K562 (cell line): ENCODE results near the gene CYB5R3. TPM values are rescaled to one million over a fixed set of nuclear protein-coding genes. Genes with fewer than 3 reads are reported as not detected.

Source experiments
- ATF7 ChIP-seq: fragments of 450-650 bp; IDR thresholded peaks from 2 replicates; pipeline ENCODE4 v1.7.1; 2014; ENCODE audit warnings: mild to moderate bottlenecking, moderate library complexity
- BDP1 ChIP-seq: IDR thresholded peaks from 3 replicates; pipeline ENCODE4 v1.6.1; 2011; ENCODE audit not compliant: insufficient read length, insufficient read depth
- CBFA2T2 ChIP-seq: fragments of 450-650 bp; conservative IDR thresholded peaks from 2 replicates; pipeline ENCODE4 v1.6.1; 2017; ENCODE audit warnings: mild to moderate bottlenecking
- CBX2 ChIP-seq: fragments of 200-600 bp; sonication (generic); IDR thresholded peaks from one replicate; pipeline ENCODE4 v1.6.1; 2012; ENCODE audit warnings: mild to moderate bottlenecking, low read length, inconsistent platforms; ENCODE audit not compliant: insufficient read depth, poor library complexity, severe bottlenecking
- DACH1 ChIP-seq: fragments of 450-650 bp; IDR thresholded peaks from 2 replicates; pipeline ENCODE4 v1.6.1; 2018; ENCODE audit not compliant: partially characterized antibody
- EHMT2 ChIP-seq: fragments of 450-650 bp; IDR thresholded peaks from 2 replicates; pipeline ENCODE4 v1.6.1; 2018; ENCODE audit warnings: antibody characterized with exemption
- HDGF ChIP-seq: fragments of 450-650 bp; IDR thresholded peaks from 2 replicates; pipeline ENCODE4 v1.6.1; 2016
- HINFP ChIP-seq: fragments of 450-650 bp; conservative IDR thresholded peaks from 2 replicates; pipeline ENCODE4 v1.6.1; 2016; ENCODE audit warnings: missing genetic modification characterization, low read depth, mild to moderate bottlenecking, control low read depth, missing compliant biosample characterization
- ILF3 ChIP-seq: fragments of 450-650 bp; IDR thresholded peaks from 2 replicates; pipeline ENCODE4 v1.6.1; 2018; ENCODE audit warnings: antibody characterized with exemption, mild to moderate bottlenecking, moderate library complexity, borderline replicate concordance
- MAFF ChIP-seq: IDR thresholded peaks from 2 replicates; pipeline ENCODE4 v1.6.1; 2012; ENCODE audit warnings: low read length, improper control_type of control experiment
- MEF2D ChIP-seq: conservative IDR thresholded peaks from 2 replicates; pipeline ENCODE4 v1.6.1; 2016; ENCODE audit warnings: low read depth, missing genetic modification characterization, missing compliant biosample characterization
- NFIX ChIP-seq: fragments of 250-450 bp; sonication (Bioruptor Pico); IDR thresholded peaks from 2 replicates; pipeline ENCODE4 v1.4.0; 2020; ENCODE audit warnings: low read depth, mild to moderate bottlenecking, moderate library complexity
- NUFIP1 ChIP-seq: fragments of 450-650 bp; IDR thresholded peaks from 2 replicates; pipeline ENCODE4 v1.6.1; 2018; ENCODE audit not compliant: partially characterized antibody
- POLR2AphosphoS5 ChIP-seq: IDR thresholded peaks from 2 replicates; pipeline ENCODE4 v1.6.1; 2011; ENCODE audit warnings: mild to moderate bottlenecking, low read depth, low read length, moderate library complexity; ENCODE audit not compliant: control insufficient read depth, insufficient read depth
- RB1 ChIP-seq: fragments of 450-650 bp; IDR thresholded peaks from 2 replicates; pipeline ENCODE4 v1.6.1; 2017; ENCODE audit warnings: low read depth, mild to moderate bottlenecking
- SNIP1 ChIP-seq: fragments of 450-650 bp; IDR thresholded peaks from 2 replicates; pipeline ENCODE4 v1.7.1; 2017; ENCODE audit warnings: low read depth, mild to moderate bottlenecking
- SP1 ChIP-seq: sonication (generic); formaldehyde crosslinking; IDR thresholded peaks from 2 replicates; pipeline ENCODE4 v1.8.1; 2022; ENCODE audit warnings: mild to moderate bottlenecking, missing genetic modification reagents
- STAG1 ChIP-seq: sonication (generic); formaldehyde crosslinking; IDR thresholded peaks from 2 replicates; pipeline ENCODE4 v1.5.0; 2020; ENCODE audit warnings: missing genetic modification reagents, borderline replicate concordance
- TEAD1 ChIP-seq, 2 experiments: fragments of 450-650 bp in 1 of 2; sonication (generic) in 1 of 2; formaldehyde crosslinking; IDR thresholded peaks; 2 replicates each; pipeline versions ENCODE4 v1.4.0 to v1.8.0; 2020 to 2022; ENCODE audit warnings: mild to moderate bottlenecking in 2 of 2, missing genetic modification reagents in 1 of 2
- YBX1 ChIP-seq: fragments of 450-650 bp; IDR thresholded peaks from 2 replicates; pipeline ENCODE4 v1.7.1; 2016; ENCODE audit warnings: mild to moderate bottlenecking
- ZBTB5 ChIP-seq: fragments of 450-650 bp; IDR thresholded peaks from 2 replicates; pipeline ENCODE4 v1.6.1; 2017; ENCODE audit warnings: antibody characterized with exemption
- ZNF232 ChIP-seq: sonication (generic); formaldehyde crosslinking; IDR thresholded peaks from 2 replicates; pipeline ENCODE4 v1.8.0; 2022; ENCODE audit warnings: mild to moderate bottlenecking, missing genetic modification reagents
- ZNF24 ChIP-seq: fragments of 450-650 bp; IDR thresholded peaks from 2 replicates; pipeline ENCODE4 v1.6.1; 2016
- ZNF277 ChIP-seq: fragments of 250-450 bp; sonication (Bioruptor Pico); IDR thresholded peaks from 2 replicates; pipeline ENCODE4 v1.8.0; 2022; ENCODE audit warnings: inconsistent platforms, mild to moderate bottlenecking, moderate library complexity, borderline replicate concordance
- ZNF384 ChIP-seq: IDR thresholded peaks from 2 replicates; pipeline ENCODE4 v1.6.1; 2012; ENCODE audit warnings: low read depth, low read length, improper control_type of control experiment
- ZNF766 ChIP-seq: fragments of 200-800 bp; sonication (Bioruptor generic); conservative IDR thresholded peaks from 2 replicates; pipeline ENCODE4 v1.6.1; 2016; ENCODE audit warnings: missing genetic modification characterization, missing compliant biosample characterization
- polyA plus RNA-seq, 8 experiments: library from polyadenylated mRNA; depleted of rRNA in 4 of 8; stranded (reverse) in 5 of 8; unstranded in 3 of 8; fragments of >200 nt; fragmentation: Nextera tagmentation in 2 of 8; fragmentation: Illumina TruSeq in 1 of 8; extraction: Ambion mirVana in 2 of 8; extraction: Trizol in 1 of 8; gene quantifications; 2 replicates each; pipeline versions ENCODE4 v1.2.1 to v1.2.3, GENCODE V29; 2011 to 2014; ENCODE audit warnings: inconsistent platforms in 1 of 8, missing spikeins in 1 of 8
- total RNA-seq, 7 experiments: library from RNA; depleted of rRNA in 6 of 7; stranded (reverse); fragments of >200 nt in 6 of 7; fragmentation: Illumina TruSeq in 2 of 7; extraction: Trizol in 2 of 7; gene quantifications; 2 replicates each; pipeline versions ENCODE4 v1.2.1 to v1.2.3, GENCODE V29; 2011 to 2021; ENCODE audit warnings: low replicate concordance in 1 of 7

The CYB5R3 gene
- total and polyA plus RNA-seq, 9 of the 15 experiments (the other 6 are each of a cell fraction or from before 2014, with no cell fraction given), result 1.4 to 66.8 (median 23.4) TPM

- TF ChIP-seq BDP1 (no peak), STAG1 (CRISPR knock-in tag) (no peak), ZNF277 (CRISPR knock-in tag) (no peak), RB1 (peak; percentile 73), HDGF (no peak), ILF3 (peak; percentile 98), MEF2D (tag) (peak; percentile 45; the same call in 1 of the 2 replicates), ATF7 (peak; percentile 50; the same call in 1 of the 2 replicates), CBFA2T2 (peak; percentile 42; the same call in 1 of the 2 replicates), ZNF766 (peak; percentile 95), SP1 (peak; percentile 94), ZNF24 (peak; percentile 82), POLR2AphosphoS5 (peak; percentile 100), SNIP1 (0 out of 2 replicates have a peak, but pooled peaks have one; percentile 5), ZNF232 (CRISPR knock-in tag) (peak; percentile 81; the same call in 1 of the 2 replicates), CBX2 (no peak), YBX1 (no peak), EHMT2 (no peak), NFIX (CRISPR knock-in tag) (no peak), NUFIP1 (peak; percentile 97), ZBTB5 (no peak), MAFF (0 out of 2 replicates have a peak, but pooled peaks have one; percentile 31), HINFP (tag) (no peak), ZNF384 (peak; percentile 90), TEAD1 (CRISPR knock-in tag; IDR thresholded peaks at IDR 0.05) (peak; percentile 72 to 82; a peak in 3 of 4 replicates), DACH1 (peak; percentile 34)
These were observed 33.9 kb downstream of the CYB5R3 start (continued) for GRCh38 chr22:42615092-42615859.
